Medulla oblongata (tissue), 1 donor: Measurements from ENCODE around the gene KCNJ12.
"Not testable (repeated sequence)": the region's sequence is repeated elsewhere in the genome, so short reads cannot be mapped to it uniquely, and the experiment has no call there.

Source experiments
- DNase-seq: peaks from one replicate; pipeline ENCODE4 v3.0.0-alpha.2; 2015; ENCODE audit errors: extremely low spot score

KCNJ12 gene

DNA sequence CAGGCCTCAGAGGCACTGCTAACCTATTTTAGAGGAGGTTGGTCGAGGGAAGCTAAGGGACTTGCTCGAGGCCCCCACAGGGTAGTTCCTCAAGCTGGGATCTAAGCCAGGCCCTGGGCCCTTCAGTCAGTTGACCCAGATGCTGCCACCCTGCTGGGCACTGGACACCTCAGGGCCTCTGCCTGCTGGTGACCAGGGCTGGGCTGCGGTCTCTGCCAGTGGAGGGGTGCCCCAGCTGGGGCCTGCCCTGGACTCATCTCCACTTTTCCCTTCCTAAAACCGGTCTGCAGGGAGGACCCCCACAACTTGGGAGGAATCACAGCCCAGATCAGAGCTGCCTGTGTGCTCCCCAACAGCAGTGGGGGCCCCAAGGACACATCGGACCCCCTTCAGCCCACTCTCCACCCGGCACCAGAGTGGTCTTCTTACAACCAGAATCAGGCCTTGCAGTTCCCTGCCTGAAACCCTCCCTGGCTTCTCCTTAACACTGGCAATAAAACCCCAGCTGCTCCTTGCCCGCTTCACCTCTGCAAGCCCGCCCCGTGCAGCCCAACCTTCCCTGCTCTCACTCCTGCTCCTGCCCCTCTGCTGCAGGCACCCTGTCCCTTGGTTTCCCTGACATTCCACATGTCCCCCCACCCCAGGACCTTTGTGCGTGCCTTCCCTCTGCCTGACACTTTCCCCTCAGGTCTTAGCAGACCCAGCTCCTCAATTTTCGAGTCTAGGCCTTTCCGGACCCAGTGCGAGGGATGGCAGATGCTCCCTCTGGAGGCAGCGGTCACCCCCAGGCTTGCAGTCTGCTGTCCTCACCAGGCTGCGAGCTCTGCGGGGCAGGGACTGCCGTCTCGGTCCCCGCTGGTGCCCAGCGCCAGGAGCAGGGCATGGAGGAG, 45.5 kb downstream of the KCNJ12 start:
- not testable (repeated sequence) for DNase-seq

GRCh38 chr17:21422311-21423189, 46.4 kb downstream of the KCNJ12 start:
- DNase-seq = not testable (repeated sequence)

GRCh38 chr17:21423190-21423493, 47.0 kb downstream of the KCNJ12 start:
- DNase-seq = not testable (repeated sequence)

GRCh38 chr17:21424697-21425096, 48.5 kb downstream of the KCNJ12 start:
- not testable (repeated sequence) for DNase-seq

DNA sequence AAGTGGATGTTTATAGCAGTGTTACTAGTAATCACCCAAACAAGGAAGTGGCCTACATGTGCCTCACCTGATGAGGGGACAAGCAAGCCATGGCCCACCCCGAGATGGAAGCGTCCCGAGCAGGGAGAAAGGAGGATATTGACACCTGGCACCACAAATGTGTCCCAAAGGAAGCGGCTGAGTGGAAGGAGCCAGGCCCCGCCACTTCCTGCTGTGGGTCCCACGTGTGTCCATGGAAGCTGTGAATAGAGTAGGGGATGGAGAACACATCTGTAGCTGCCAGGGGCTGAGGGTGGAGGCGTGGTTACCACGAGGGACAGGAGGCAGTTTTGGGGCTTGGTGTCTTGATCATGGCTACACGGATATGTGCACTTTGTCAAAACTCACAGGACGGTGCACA, 49.2 kb downstream of the KCNJ12 start:
- no peak for DNase-seq

DNA sequence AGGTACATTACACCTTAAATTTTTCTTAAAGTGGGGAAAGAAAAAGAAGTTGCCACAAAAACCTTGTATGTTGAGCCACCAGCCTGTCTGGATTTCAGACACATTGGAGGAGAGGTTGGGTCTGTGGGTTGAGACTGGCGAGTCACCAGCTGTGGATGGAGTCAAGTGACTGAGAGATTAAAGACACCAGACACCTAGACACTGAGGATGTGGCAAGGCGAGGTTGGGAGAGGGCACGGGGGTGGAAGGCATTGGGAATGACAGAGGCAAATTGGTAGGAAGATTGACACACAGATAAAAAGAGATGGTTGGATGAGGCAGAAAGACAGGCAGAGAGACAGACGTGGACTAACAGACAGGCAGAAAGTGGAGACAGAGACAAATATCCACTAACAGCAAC, 49.6 kb downstream of the KCNJ12 start:
- no peak for DNase-seq

GRCh38 chr17:21426246-21426645, 50.1 kb downstream of the KCNJ12 start:
- DNase-seq = not testable (repeated sequence)

- DNase-seq = not testable (repeated sequence)
These were observed 50.7 kb downstream of the KCNJ12 start for GRCh38 chr17:21426876-21427275.

GRCh38 chr17:21427727-21428126, 51.6 kb downstream of the KCNJ12 start:
- not testable (repeated sequence) for DNase-seq

DNA sequence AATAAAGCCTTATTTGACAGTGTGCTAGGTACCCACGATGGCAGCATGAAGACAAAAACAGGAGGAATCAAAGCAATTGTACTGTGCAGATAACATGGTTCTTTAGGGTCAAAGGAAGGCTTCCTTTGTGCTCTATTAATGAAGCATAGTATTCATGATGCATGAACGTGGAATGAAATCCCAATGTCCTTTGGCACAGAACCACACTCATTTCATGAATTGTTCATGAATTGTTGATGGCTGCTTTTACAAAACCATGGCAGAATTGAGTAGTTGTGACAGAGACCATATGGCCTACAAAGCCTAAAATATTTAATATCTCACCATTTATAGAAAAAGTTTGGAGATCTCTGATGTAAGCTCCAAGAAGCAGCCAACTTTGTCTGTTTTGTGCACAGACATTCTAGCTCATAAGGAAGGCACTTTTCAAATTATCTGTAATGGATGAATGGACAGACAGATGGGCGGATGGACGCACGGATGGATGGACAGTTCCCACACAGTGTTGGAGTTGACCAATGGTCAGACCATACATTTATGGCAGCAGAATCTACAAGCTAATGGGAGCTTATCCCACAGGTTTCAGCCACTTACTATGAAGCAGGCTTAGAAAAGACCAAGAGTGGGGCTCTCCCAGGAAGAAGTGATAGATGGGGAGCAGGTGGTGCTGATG, 52.7 kb downstream of the KCNJ12 start:
- not testable (repeated sequence) for DNase-seq

DNA sequence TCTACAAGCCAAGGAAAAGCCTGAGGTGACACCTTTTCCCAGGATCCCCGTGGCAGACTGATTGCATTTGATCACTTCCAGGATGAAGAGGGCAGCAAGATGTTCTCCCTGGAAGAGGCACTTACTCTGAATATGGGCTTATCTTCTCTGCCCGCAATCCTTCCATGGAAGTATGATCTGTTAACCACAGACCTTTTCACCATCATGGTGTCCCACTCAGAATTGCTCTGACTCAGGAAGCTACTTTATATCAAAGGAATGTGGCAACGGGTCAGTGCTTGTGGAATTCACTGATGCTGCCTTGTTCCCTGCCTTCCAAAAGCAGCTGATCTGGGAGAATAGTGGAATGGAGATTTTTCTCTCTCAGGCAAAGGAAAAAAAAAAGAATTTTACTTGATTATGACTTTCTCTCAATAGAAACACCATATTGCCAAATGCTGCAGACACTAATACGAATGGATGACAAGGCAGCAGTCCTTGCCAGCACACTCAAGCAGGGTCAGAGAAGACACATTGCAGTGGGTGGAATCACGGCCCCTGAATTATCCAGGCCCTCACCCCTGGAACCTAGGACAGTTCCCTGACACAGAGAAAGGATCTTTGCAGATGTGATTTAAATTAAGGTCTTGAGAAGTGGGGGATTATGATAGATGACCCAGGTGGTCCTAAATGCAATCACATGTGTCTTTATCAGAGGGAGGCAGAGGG, 53.9 kb downstream of the KCNJ12 start:
- not testable (repeated sequence) for DNase-seq

- not testable (repeated sequence) for DNase-seq
These were observed 57.8 kb downstream of the KCNJ12 start for GRCh38 chr17:21433971-21434370.

DNA sequence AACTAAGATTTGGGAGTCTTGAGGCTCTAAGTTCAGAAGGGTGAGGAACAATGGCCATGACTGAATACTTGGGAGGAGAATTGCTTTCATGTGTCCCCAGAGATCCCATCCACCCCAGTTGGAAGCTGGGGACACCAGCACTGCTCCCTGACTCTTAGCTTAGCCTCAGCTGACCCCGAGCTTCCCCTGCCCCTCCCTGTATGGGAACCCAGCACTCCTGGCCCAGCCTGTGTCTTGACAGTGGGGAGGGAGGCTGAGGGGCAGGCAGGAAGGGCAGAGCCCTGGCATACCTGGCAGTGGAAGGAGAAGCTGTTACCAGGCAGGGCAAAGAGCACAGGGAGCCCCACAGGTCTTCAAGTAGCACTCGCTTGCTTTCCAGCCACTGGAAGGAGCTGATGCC, 58.8 kb downstream of the KCNJ12 start:
- not testable (repeated sequence) for DNase-seq

- DNase-seq = not testable (repeated sequence)
These were observed 60.3 kb downstream of the KCNJ12 start for GRCh38 chr17:21436481-21436880.

GRCh38 chr17:21436883-21437836, 61.0 kb downstream of the KCNJ12 start:
- DNase-seq = not testable (repeated sequence)

DNA sequence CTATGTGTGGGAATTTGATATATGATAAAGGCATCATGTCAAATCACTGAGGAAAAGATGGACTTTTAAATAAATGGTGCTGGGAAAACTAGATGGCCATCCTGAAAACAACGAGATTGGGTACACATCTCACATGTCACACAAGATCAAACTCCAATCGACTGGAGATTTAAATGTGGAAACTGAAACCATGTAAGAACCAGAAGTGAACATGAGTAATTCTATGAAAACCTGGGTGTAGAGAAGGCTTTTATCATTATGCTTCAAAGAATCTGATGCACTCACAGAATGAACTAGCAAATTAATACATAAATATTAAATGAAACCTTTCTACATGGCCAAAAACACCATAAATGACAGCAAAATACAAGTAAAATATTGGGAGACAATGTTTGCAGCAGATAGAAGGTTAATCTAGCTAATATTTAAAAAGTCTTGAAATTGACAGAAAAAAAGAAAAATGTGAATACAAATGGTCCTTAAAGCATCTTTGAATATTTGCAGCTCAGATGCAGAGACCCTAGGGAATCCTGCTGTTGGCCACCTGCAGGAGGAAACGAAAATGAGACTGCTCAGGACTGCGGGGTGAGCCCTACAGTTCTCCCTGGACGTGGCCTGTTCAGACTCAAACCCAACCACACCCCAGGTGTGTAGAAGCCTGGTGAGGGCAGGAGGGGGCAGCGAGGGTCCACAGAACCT, 62.3 kb downstream of the KCNJ12 start:
- DNase-seq = not testable (repeated sequence)

- DNase-seq = not testable (repeated sequence)
These were observed 62.8 kb downstream of the KCNJ12 start for GRCh38 chr17:21439015-21439336.

DNA sequence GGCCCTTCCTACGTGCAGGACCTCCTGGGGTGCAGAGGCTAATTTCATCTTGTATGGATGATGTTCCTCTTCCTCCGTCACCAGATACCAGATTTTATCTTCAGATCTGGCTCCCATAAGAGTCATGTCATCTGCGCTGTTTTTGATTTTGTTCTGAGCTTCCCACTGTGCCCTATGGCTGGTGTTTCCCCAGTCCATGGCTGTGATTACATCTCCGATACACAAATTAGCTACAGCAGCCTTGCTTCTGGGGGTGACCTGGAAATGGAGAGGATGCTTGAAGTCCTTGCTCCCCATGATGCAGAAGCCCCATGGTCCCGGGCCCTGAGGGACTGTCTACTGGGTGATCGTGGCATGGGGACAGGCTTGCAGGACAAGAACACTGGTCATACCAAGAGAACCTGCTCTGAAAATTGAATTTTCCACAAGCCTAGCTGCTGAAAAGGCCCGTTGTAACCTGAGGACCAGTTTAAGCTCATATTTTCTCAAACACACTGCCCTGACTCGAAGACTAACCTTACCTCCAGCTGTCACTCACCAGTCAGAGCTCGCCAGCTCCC, 69.0 kb downstream of the KCNJ12 start:
- DNase-seq = no peak

GRCh38 chr17:21447552-21447951, 71.4 kb downstream of the KCNJ12 start:
- DNase-seq = not testable (repeated sequence)
